GM21723 (cell line): ENCODE results near the gene FBXO33.
A peak's percentile ranks its signal among the peaks of the same experiment; 100 is the strongest.

ENCODE experiments used
- ATAC-seq: cut with Tn5 transposase; IDR thresholded peaks from one replicate; pipeline ENCODE4 v1.9.1; 2021; ENCODE audit warnings: mild to moderate bottlenecking, moderate library complexity; ENCODE audit not compliant: unreplicated experiment

FBXO33 gene

GRCh38 chr14:39431416-39432178 lies 636 bp downstream of the FBXO33 start:
- ATAC-seq: peak; percentile 30

DNA sequence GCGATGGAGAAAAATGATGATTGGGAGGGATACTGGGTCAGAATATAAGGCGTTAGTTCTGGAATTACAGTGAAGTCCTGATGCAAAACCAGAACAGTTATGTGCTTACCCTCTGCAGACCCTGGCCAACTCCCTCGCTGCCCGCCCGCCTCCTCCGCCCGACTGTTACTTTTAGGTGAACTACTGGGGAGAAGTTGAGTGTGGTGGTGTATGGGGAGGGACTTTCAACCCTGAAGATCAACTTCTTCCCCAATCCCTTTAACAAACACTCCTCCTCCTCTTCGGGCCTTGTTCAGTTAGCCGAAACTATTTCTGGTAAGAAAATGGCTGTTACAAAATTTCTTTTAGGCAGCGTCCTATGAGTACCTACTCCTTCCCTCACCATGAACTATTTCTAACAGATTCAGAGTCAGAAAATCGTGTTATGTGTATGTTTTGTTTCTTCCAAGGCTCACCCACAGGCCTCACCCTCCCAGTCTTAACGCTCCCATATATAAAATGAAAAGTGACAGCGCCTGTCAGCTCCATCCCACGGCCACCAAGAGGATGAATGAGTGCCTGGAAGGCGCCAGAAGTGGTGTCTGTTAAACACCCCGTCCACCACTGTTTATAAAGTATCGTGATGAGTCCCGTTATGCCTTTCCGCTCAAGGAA lies 1.3 kb downstream of the FBXO33 start:
- ATAC-seq: no peak

DNA sequence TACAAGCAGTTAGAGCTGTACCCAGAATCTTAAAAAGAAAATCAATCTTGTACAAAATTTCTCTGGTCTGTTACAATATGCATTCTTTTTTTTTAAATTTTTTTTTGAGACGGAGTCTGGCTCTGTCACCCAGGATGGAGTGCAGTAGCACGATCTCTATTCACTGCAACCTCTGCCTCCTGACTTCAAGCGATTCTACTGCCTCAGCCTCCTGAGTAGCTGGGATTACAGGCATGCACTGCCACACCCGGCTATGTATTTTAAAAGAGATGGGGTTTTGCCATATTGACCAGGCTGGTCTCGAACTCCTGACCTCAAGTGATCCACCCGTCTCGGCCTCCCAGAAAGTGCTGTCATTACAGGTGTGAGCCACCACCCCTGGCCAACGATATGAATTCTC lies 4.1 kb downstream of the FBXO33 start:
- no peak for ATAC-seq

DNA sequence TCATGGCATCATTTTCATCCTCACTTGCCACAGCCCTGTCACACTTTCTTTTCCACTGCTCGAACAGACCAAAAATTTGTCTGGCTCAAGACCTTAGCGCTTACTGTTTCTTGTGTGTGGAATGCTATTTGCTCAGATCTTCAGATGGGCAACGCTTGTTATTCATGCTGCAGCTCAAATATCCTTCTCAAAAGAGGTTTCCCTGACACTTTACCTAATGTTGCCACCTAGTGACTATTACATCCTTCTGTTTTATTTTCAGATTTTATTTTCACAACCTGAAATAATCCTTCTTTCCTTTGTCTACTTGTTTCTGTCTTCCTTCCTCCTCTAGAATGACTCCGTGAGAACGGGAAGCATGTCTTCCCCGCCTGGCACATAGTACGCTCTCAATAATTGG lies 5.6 kb downstream of the FBXO33 start:
- no peak for ATAC-seq

- no peak for ATAC-seq
Measured at GRCh38 chr14:39425947-39426346, 6.3 kb downstream of the FBXO33 start.

DNA sequence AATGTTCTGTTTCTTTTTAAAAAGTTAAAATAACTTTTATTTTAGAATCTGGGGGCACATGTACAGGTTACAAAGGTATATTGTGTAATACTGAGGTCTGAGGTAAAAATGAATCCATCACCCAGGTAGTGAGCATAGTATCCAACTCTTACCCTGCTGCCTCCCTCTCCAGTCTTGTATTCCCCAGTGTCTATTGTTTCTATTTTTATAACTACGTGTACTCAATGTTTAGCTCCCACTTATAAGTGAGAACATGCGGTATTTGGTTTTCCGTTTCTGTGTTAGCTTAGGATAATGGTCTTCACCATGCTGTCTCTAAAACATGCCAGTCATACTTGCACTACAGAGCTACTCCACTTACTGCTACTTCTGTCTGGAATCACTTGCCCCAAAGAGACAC lies 8.4 kb downstream of the FBXO33 start:
- ATAC-seq: no peak

DNA sequence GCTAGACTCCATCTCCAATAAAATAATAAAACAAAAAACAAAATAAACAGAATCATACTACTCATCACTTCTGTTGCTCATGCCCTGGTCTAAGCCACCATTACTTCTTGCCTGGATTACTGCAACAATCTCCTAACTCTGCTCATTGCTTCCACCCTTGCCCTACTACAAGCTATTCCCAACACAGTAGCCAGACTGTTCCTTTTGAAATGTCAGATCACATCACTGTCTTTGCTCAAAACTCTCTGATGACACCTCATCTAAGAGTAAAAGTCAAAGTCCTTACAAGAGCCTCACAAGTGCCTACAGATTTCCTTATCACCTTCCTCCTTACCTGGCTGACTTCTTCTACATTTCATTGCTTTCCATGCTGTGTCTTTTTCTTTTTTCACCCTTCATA lies 10.0 kb downstream of the FBXO33 start:
- no peak for ATAC-seq

- ATAC-seq: no peak
Measured at GRCh38 chr14:39419272-39419671, 13.0 kb downstream of the FBXO33 start.

DNA sequence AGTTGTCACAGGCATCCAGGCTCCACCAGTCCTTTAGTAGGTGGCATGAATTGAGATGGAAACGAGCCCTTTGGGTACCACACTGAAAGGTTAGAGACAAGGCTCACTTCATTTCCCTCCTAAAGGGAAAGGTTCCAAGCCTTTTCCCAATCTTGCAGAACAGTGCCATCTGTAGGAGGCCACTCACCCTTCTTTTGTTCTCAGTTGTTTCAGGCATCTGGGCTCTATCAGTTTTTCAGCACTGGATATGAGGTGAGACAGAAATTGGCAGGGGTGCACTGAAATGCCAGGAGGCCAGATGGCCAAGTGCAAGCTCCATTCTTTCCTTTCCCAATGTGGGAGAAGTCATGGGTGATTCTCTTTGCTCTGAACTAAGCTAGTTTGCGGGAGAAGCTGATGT lies 15.2 kb downstream of the FBXO33 start:
- no peak for ATAC-seq

- ATAC-seq: no peak
Measured at GRCh38 chr14:39416072-39416471, 16.2 kb downstream of the FBXO33 start.

GRCh38 chr14:39406560-39406959 lies 25.7 kb downstream of the FBXO33 start:
- ATAC-seq: no peak

DNA sequence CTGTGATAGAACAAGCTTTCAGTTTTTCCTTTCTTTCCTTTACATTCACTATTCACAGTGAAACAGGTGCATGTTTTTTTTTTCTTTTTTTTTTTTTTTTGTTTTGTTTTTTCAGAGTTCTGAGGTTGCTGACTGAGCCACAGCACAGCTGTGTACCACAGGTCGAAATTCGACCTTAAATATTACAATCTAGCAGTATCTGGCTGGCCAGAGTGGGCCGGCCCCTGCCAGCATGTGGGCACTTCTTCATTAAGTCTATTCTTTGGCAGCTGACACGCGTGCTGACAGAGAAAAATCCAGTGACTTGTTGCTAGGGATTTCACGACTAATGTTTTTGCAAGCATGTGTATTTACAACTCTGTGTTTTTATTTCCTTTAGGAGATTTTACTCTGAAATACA lies 33.9 kb downstream of the FBXO33 start:
- no peak for ATAC-seq

DNA sequence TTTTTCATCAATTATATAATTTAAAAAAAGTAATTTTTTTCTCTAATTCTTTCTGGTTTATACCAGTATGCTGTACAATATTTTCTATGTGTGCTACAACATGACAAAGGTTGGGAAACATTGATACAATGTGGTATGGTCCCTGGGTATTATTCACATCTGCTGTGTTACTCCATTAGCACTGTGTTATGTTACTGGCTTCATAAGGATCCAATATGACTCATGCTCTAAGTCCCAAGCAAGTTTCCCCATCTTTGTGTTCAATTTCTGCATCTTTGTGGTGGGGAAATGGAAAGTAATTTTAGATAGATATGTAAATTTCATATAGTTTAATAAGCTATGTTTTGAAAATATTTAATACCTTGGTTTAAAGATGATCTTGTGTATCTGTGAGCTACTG lies 35.8 kb downstream of the FBXO33 start:
- no peak for ATAC-seq

DNA sequence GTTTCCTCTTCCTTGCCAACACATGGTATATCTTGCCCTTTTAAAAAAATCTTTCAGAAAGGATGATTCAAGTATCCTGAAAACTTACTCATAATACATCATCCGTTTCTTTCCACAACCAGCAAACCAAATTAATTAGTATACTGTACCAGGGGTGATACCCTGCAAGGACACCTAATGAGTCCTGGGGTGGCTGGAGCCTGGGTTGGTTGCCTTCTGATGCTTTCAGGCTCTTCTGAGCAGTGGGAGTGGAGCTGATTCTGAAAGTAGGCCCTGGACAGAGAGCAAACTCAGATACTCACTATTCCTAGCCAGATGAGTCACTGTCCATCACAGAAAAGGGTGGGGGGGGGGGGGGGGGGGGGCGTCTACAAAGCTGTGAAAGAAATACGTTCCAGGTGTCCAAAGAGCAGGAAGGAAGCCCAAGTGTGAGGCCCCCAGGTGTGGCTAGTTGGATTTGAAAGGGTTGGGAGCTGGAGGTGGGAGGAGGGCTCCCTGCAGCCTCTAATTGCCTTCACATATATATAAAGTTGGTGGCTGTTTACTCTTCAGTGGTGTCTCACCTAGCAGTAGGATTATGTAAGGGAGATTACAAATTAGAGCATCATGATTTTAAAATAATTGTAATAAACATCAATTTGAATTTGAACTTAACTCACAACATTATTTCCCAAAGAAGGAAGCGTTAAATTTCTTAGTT lies 36.5 kb downstream of the FBXO33 start:
- no peak for ATAC-seq

DNA sequence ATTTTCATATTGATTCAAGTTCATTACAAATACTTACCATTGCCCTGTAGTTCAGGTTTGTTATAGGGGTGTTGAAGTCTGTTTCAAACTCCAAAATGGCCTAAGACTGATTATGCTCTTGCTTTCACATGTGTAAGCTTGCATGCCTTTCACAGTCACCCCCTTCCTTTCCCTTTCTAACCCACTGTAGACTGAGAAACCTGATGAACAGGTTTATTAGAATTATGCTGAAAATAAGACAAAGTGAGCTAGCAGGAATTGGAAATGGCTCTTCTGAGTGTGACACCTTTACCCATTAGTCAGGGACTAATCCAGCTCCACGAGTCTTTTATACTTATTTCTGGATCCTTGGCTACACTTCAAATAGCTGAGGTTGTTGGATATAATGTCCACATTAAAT lies 38.9 kb downstream of the FBXO33 start:
- no peak for ATAC-seq

DNA sequence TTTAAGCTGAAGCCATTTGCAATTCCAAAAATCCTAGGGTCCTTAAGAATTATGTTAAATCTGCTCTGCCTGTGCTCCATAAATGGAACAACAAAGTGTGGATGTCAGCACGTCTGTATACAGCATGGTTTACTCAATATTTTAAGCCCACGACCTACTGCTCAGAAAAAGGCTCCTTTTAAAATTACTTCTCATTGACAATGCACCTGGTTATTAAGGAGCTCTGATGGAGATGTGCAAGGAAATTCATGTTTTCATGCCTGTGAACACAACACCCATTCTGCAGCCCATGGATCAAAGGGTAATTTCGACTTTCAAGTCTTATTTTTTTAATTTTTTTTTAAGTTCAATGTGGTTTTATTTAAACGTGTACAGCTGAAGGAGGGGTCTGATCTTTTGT lies 48.1 kb downstream of the FBXO33 start:
- ATAC-seq: no peak

DNA sequence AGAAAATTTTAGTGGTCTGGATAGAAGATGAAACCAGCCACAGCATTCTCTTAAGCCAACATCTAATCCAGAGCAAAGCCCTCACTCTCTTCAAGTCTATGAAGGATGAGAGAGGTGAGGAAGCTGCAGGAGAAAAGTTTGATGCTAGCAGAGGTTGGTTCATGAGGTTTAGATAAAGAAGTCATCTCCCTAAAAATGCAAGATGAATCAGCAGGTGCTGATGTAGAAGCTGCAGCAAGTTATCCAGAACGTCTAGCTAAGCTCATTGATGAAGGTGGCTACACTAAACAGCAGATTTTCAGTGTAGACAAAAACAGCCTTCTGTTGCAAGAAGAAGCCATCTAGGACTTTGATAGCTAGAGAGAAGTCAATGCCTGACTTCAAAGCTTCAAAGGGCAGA lies 48.5 kb downstream of the FBXO33 start:
- peak; percentile 22 for ATAC-seq

DNA sequence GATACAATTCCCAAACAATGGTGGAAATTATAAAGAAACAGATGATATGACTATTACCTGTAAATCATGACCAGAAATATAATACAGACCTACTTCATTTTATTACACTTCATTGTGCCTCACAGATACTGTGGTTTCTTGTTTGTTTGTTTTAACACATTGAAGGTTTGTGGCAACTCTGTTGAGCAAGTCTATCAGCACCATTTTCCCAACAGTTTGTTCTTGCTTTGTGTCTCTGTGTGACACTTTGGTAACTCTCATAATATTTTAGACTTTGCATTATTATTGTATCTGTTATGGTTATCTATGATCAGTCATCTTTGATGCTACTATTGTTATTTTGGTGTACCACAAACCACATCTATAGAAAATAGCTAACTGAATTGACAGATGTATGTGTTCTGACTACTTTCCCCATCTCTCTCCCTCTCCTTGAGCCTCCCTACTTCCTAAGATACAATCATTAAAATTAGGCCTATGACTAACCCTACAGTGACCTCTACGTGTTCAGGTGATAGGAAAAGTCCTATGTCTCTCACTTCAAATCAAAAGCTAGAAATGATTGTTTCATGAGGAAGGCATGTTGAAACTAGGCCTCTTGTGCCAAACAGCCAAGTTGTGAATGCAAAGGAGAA lies 49.1 kb downstream of the FBXO33 start:
- ATAC-seq: peak; percentile 58

DNA sequence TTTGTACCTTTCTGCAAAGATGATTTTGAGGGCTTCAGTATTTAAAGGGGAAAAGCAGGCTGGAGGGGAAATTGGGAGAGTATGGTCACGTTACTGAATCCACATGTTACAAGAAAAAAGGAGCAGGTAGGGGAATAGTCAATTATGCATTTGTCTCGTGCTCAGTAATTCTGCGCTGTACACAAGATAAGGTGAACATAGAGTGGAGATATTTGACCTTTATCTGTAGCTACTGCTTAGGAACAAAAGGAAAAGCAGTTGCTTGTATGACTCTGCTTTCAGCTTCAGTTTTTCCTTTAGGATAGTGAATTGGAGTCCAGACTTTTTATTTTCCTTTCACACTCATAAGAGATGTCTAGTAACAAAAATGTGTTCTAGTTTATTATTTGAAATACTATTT lies 49.8 kb downstream of the FBXO33 start:
- ATAC-seq: no peak

GRCh38 chr14:39381366-39381765 lies 50.9 kb downstream of the FBXO33 start:
- ATAC-seq: no peak

DNA sequence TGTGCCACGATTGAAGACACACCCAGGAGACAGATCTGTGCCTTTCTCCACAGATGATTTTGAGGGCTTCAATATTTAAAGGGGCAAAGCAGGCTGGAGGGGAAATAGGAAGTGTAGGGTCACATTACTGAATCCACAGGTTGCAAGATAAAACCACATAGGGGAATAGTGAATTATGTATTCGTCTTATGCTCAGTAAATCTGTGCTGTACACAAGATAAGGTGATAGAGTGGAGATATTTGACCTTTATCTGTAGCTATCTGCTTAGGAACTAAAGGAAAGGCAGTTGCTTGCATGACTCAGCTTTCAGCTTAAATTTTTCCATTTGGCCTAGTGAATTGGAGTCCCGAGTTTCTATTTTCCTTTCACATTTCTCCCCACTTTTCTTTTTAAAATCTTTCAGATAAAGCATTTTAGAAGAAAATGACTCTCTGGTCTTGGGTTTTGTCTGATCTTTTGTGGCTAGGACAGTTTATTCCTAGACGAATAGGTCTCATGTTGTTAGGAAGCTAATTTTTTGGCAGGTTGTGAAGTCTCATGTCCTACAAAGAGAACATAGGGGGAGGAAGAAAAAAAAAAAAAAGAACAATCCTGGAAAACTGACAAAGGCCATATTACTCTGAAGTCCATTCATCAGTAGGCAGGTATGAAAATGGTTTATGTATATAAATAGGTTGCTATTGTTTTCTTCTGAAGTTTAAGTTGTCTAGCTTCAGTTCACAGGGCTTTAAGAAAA lies 55.4 kb downstream of the FBXO33 start:
- ATAC-seq: no peak
